ENCODE data around the gene GPR84.
"Not testable (repeated sequence)": the region's sequence is repeated elsewhere in the genome, so short reads cannot be mapped to it uniquely, and the experiment has no call there.

GRCh38 chr12:54354271-54354670 is 10.0 kb downstream of the GPR84 start:
- not testable (repeated sequence) for TF ChIP-seq CTCF (conservative IDR thresholded peaks at IDR 0.05); ZFX (IDR thresholded peaks at IDR 0.05)
